Suprapubic skin (tissue), 4 donors: Measurements from ENCODE around the gene MRPS12. TPM values are rescaled to one million over a fixed set of nuclear protein-coding genes. Genes with fewer than 3 reads are reported as not detected.

Experiments
- DNase-seq, 2 donors: peaks; one replicate each; pipeline ENCODE4 v3.0.0-alpha.2; 2019; ENCODE audit warnings: low spot score in 2 of 2
- H3K27ac ChIP-seq: fragments of 200-600 bp; sonication (generic); one replicate; pipeline ENCODE4 v1.5.1; 2019
- H3K27me3 ChIP-seq: fragments of 200-600 bp; sonication (generic); one replicate; pipeline ENCODE4 v1.5.1; 2019
- H3K36me3 ChIP-seq: fragments of 200-600 bp; sonication (generic); one replicate; pipeline ENCODE4 v1.5.1; 2019
- H3K4me1 ChIP-seq: fragments of 200-600 bp; sonication (generic); one replicate; pipeline ENCODE4 v1.5.1; 2019
- H3K4me3 ChIP-seq: fragments of 200-600 bp; sonication (generic); one replicate; pipeline ENCODE4 v1.5.1; 2019; ENCODE audit warnings: mild to moderate bottlenecking
- H3K9me3 ChIP-seq: fragments of 200-600 bp; sonication (generic); one replicate; pipeline ENCODE4 v1.5.1; 2019
- CTCF ChIP-seq, 2 donors: fragments of 200-600 bp in 1 of 2; fragments of 450-650 bp in 1 of 2; sonication (generic) in 1 of 2; IDR thresholded peaks; one replicate each; pipeline ENCODE4 v1.5.1; 2016 to 2019; ENCODE audit warnings: antibody characterized with exemption in 2 of 2, mild to moderate bottlenecking in 1 of 2, moderate library complexity in 1 of 2
- EP300 ChIP-seq: sonication (generic); formaldehyde crosslinking; IDR thresholded peaks from one replicate; pipeline ENCODE4 v1.6.1; 2017; ENCODE audit warnings: antibody characterized with exemption
- POLR2A ChIP-seq, 2 donors: fragments of 450-650 bp; IDR thresholded peaks; one replicate each; pipeline ENCODE4 v1.6.1; 2017; ENCODE audit warnings: antibody characterized with exemption in 2 of 2, mild to moderate bottlenecking in 2 of 2, moderate library complexity in 2 of 2
- POLR2AphosphoS5 ChIP-seq, 3 donors: sonication (generic); formaldehyde crosslinking; IDR thresholded peaks; one replicate each; pipeline ENCODE4 v1.6.1; 2017; ENCODE audit warnings: antibody characterized with exemption in 3 of 3
- whole genome bisulfite sequencing: methylation state at CpG from one replicate; pipeline ENCODE4 v1.1.5; 2018; 5-methylcytosine and 5-hydroxymethylcytosine counted together
- total RNA-seq, 4 donors: library from RNA; depleted of rRNA; stranded (reverse); fragments of >200 nt; gene quantifications; one replicate each; pipeline ENCODE4 v1.1.0, GENCODE V29; 2016

MRPS12 gene
- total RNA-seq, 4 donors from 2014 or later, result 19.0 to 40.5 (median 35.2) TPM

- H3K4me3 ChIP-seq, result peak within 1 kb of the TSS; percentile 94
- H3K27me3 ChIP-seq, result no peaks in the 10 kb centered on the region
- WGBS, result under 1% methylated on average over 31 of the region's 64 CpGs
- peak; percentile 100 for DNase-seq
- peaks cover 39% of the 10 kb centered on the region for H3K4me1 ChIP-seq
- peak within 1 kb of the TSS; percentile 93 for H3K27ac ChIP-seq
- peaks cover under 1% of the 10 kb centered on the region for H3K36me3 ChIP-seq
- H3K9me3 ChIP-seq, result no peaks in the 10 kb centered on the region
- TF ChIP-seq POLR2A (IDR thresholded peaks at IDR 0.05), result peak in 1 of 2 donors; percentile 84
- TF ChIP-seq CTCF (IDR thresholded peaks at IDR 0.05), result no peak
- no peak for TF ChIP-seq EP300
- TF ChIP-seq POLR2AphosphoS5 (IDR thresholded peaks at IDR 0.05), result peak in 2 of 3 donors; percentile 55 to 94
Measured at GRCh38 chr19:38899447-38900201, 31.1 kb upstream of the MRPS12 start, which contains the start of the genes NFKBIB and SIRT2. Gene NFKBIB (plus strand): TSS chr19:38899969. CDS start chr19:38900033, 64 bp downstream. Gene SIRT2 (minus strand): TSS chr19:38899618. CDS start chr19:38899521, 97 bp downstream.

- WGBS, result 1% methylated on average over 8 of the region's 8 CpGs
- H3K4me3 ChIP-seq, result peak overlapping the region; percentile 94
- peaks cover 36% of the 10 kb centered on the region for H3K4me1 ChIP-seq
- H3K36me3 ChIP-seq, result peaks cover 6% of the 10 kb centered on the region
- H3K27me3 ChIP-seq, result no peaks in the 10 kb centered on the region
- no peaks in the 10 kb centered on the region for H3K9me3 ChIP-seq
- DNase-seq, result no peak
- no peak for TF ChIP-seq POLR2A (IDR thresholded peaks at IDR 0.05)
- peak overlapping the region; percentile 93 for H3K27ac ChIP-seq
Measured at GRCh38 chr19:38900202-38900629, 30.5 kb upstream of the MRPS12 start.

GRCh38 chr19:38900743-38901190 is 30.0 kb upstream of the MRPS12 start:
- WGBS, result 38% methylated on average over 3 of the region's 3 CpGs
- H3K36me3 ChIP-seq, result peaks cover 11% of the 10 kb centered on the region
- H3K27me3 ChIP-seq, result no peaks in the 10 kb centered on the region

GRCh38 chr19:38901683-38902082 is 29.1 kb upstream of the MRPS12 start:
- Histone ChIP-seq H3K36me3 (peaks cover 14% of the 10 kb centered on the region), H3K4me3 (no peak overlapping the region), H3K27me3 (no peaks in the 10 kb centered on the region), H3K4me1 (peaks cover 31% of the 10 kb centered on the region), H3K9me3 (no peaks in the 10 kb centered on the region), H3K27ac (no peak overlapping the region)
- TF ChIP-seq EP300 (no peak), POLR2AphosphoS5 (IDR thresholded peaks at IDR 0.05) (no peak), POLR2A (IDR thresholded peaks at IDR 0.05) (no peak), CTCF (IDR thresholded peaks at IDR 0.05) (no peak)
- 100% methylated on average over 1 of the region's 1 CpG for WGBS
- no peak for DNase-seq

More at GRCh38 chr19:38900743-38901190, 30.0 kb upstream of the MRPS12 start:
- TF ChIP-seq CTCF (IDR thresholded peaks at IDR 0.05), result no peak
- no peak for TF ChIP-seq POLR2AphosphoS5 (IDR thresholded peaks at IDR 0.05)
- TF ChIP-seq EP300, result no peak
- no peak for TF ChIP-seq POLR2A (IDR thresholded peaks at IDR 0.05)
- Histone ChIP-seq H3K9me3 (no peaks in the 10 kb centered on the region), H3K4me1 (peaks cover 35% of the 10 kb centered on the region), H3K4me3 (peak overlapping the region; percentile 94), H3K27ac (no peak overlapping the region)
- no peak for DNase-seq

GRCh38 chr19:38904581-38905539 is 25.9 kb upstream of the MRPS12 start:
- 89% methylated on average over 30 of the region's 35 CpGs for WGBS
- DNase-seq, result no peak
- TF ChIP-seq POLR2A (IDR thresholded peaks at IDR 0.05) (no peak), EP300 (no peak), CTCF (IDR thresholded peaks at IDR 0.05) (no peak)
- peaks cover 37% of the 10 kb centered on the region for H3K36me3 ChIP-seq
- no peaks in the 10 kb centered on the region for H3K27me3 ChIP-seq
- H3K4me1 ChIP-seq, result peaks cover 11% of the 10 kb centered on the region
- no peak overlapping the region for H3K4me3 ChIP-seq
- no peaks in the 10 kb centered on the region for H3K9me3 ChIP-seq
- no peak overlapping the region for H3K27ac ChIP-seq
